MCF 10A (cell line): ENCODE data around the gene C4orf51. TPM values are rescaled to one million over a fixed set of nuclear protein-coding genes. Genes with fewer than 3 reads are reported as not detected.

Experiments
- BruUV-seq: library from RNA; stranded (reverse); fragments of 400-500 nt; replicated peaks from 2 replicates; lab custom pipeline; 2021; lab: Mats Ljungman, UMichigan
- CTCF ChIA-PET: fragments of 300-600 bp; sonication (Branson Sonifier 250); formaldehyde crosslinking; extraction: SDS; loops from one replicate; lab custom pipeline; 2021; ENCODE audit warnings: antibody characterized with exemption, inconsistent platforms; lab: Yijun Ruan, JAX
- POLR2A ChIA-PET: fragments of 300-600, 350-650 bp; sonication (Branson Sonifier 250); formaldehyde crosslinking; extraction: SDS; loops from one replicate; lab custom pipeline; 2020; ENCODE audit warnings: antibody characterized with exemption, inconsistent platforms; lab: Yijun Ruan, JAX
- DNase-seq: peaks from one replicate; pipeline ENCODE4 v3.0.0-alpha.2; 2018; ENCODE audit not compliant: unreplicated experiment
- H3K27ac Mint-ChIP-seq: one replicate; pipeline ENCODE4 v1.8.0; 2022; ENCODE audit warnings: mild to moderate bottlenecking, low read depth, mixed read lengths; ENCODE audit not compliant: unreplicated experiment
- H3K27me3 Mint-ChIP-seq: one replicate; pipeline ENCODE4 v1.8.0; 2022; ENCODE audit warnings: mixed read lengths; ENCODE audit not compliant: insufficient read depth, unreplicated experiment
- H3K36me3 Mint-ChIP-seq: one replicate; pipeline ENCODE4 v1.8.0; 2022; ENCODE audit warnings: mild to moderate bottlenecking, moderate library complexity, mixed read lengths; ENCODE audit not compliant: insufficient read depth, unreplicated experiment
- H3K4me1 Mint-ChIP-seq: one replicate; pipeline ENCODE4 v1.8.0; 2022; ENCODE audit warnings: mixed read lengths; ENCODE audit not compliant: insufficient read depth, unreplicated experiment
- H3K4me3 Mint-ChIP-seq: one replicate; pipeline ENCODE4 v1.8.0; 2022; ENCODE audit warnings: mild to moderate bottlenecking, moderate library complexity, mixed read lengths; ENCODE audit not compliant: unreplicated experiment
- H3K9me3 Mint-ChIP-seq: one replicate; pipeline ENCODE4 v1.8.0; 2022; ENCODE audit warnings: mixed read lengths; ENCODE audit not compliant: unreplicated experiment
- CTCF ChIP-seq: fragments of 200-600 bp; IDR thresholded peaks from one replicate; pipeline ENCODE4 v1.8.0; 2022; ENCODE audit warnings: antibody characterized with exemption, mild to moderate bottlenecking; ENCODE audit not compliant: unreplicated experiment
- intact Hi-C: fragments of 100-400 bp; cut with micrococcal nuclease; formaldehyde crosslinking; loops from 2 replicates; pipeline ENCODE4 v1.14.1; 2022
- total RNA-seq: library from RNA; stranded (reverse); gene quantifications from 2 replicates; pipeline ENCODE4 v1.2.3, GENCODE V29; 2022

Gene C4orf51
- total RNA-seq, 1 experiment from 2014 or later, result not detected

GRCh38 chr4:145698507-145698906, 18.6 kb downstream of the C4orf51 start:
- TF ChIP-seq CTCF, result no peak
- H3K27me3 Mint-ChIP-seq, result no peaks in the 10 kb centered on the region
- ChIA-PET POLR2A (no interaction called here), CTCF (interaction anchor here (1.5 kb wide), 1 partner anchor 144 kb away, joined by 3 read pairs; no protein-coding TSS in a partner anchor)
- H3K4me3 Mint-ChIP-seq, result no peak overlapping the region
- H3K4me1 Mint-ChIP-seq, result no peaks in the 10 kb centered on the region
- no peaks in the 10 kb centered on the region for H3K36me3 Mint-ChIP-seq
- BruUV-seq, result no TSS peak
- no peaks in the 10 kb centered on the region for H3K9me3 Mint-ChIP-seq
- intact Hi-C loops, result no loop called here
- no peak for DNase-seq
- H3K27ac Mint-ChIP-seq, result no peak overlapping the region

GRCh38 chr4:145703850-145704497, 24.0 kb downstream of the C4orf51 start:
- ChIA-PET CTCF (no interaction called here), POLR2A (interaction anchor here (0.7 kb wide), 1 partner anchor 16 kb away, joined by 5 read pairs; no protein-coding TSS in a partner anchor)
- Mint-ChIP-seq H3K27me3 (no peaks in the 10 kb centered on the region), H3K4me3 (no peak overlapping the region), H3K36me3 (no peaks in the 10 kb centered on the region), H3K27ac (no peak overlapping the region), H3K9me3 (no peaks in the 10 kb centered on the region), H3K4me1 (peaks cover 3% of the 10 kb centered on the region)
- TF ChIP-seq CTCF, result no peak
- BruUV-seq, result no TSS peak
- no peak for DNase-seq
- intact Hi-C loops, result no loop called here

- intact Hi-C loops, result no loop called here
- POLR2A ChIA-PET, result interaction anchor here (1.3 to 3.6 kb wide), 2 partner anchors 24 to 30 kb away, joined by 3 to 16 read pairs; no protein-coding TSS in a partner anchor
These were observed 29.4 kb downstream of the C4orf51 start for GRCh38 chr4:145709336-145709735.

More at GRCh38 chr4:145709336-145709735, 29.4 kb downstream of the C4orf51 start:
- Mint-ChIP-seq H3K36me3 (no peaks in the 10 kb centered on the region), H3K27me3 (no peaks in the 10 kb centered on the region), H3K4me3 (no peak overlapping the region), H3K9me3 (no peaks in the 10 kb centered on the region), H3K4me1 (peaks cover 18% of the 10 kb centered on the region), H3K27ac (no peak overlapping the region)
- no TSS peak for BruUV-seq
- peak; percentile 32 for DNase-seq
- CTCF ChIA-PET, result interaction anchor here (0.6 kb wide), 1 partner anchor 101 kb away, joined by 7 read pairs; no protein-coding TSS in a partner anchor
- TF ChIP-seq CTCF, result no peak
